ENCODE measurements around the gene MYBPHL.
"Not testable (repeated sequence)": the region's sequence is repeated elsewhere in the genome, so short reads cannot be mapped to it uniquely, and the experiment has no call there.

The MYBPHL gene

GRCh38 chr1:109298666-109299557 is 7.9 kb downstream of the MYBPHL start:
- ATAC-seq (replicated peaks) (peak in 1 of 2 donors; percentile 42), DNase-seq (no peak)
- Mint-ChIP-seq H3K9me3 (no peaks in the 10 kb centered on the region), H3K36me3 (peaks cover 0 to 2% of the 10 kb centered on the region in 2 donors), H3K4me3 (no peak overlapping the region), H3K27ac (no peak overlapping the region), H3K27me3 (peaks cover 20 to 21% of the 10 kb centered on the region in 2 donors), H3K4me1 (peaks cover 23 to 33% of the 10 kb centered on the region in 2 donors)

- peaks cover 20 to 21% of the 10 kb centered on the region in 2 donors for H3K27me3 Mint-ChIP-seq
Observed at GRCh38 chr1:109296782-109297181, 10.0 kb downstream of the MYBPHL start.

GRCh38 chr1:109295712-109296415 is 10.9 kb downstream of the MYBPHL start:
- DNase-seq, result no peak
- no peak overlapping the region for H3K27ac Mint-ChIP-seq
- H3K27me3 Mint-ChIP-seq, result peaks cover 20 to 21% of the 10 kb centered on the region in 2 donors
- ATAC-seq (replicated peaks), result no peak
- H3K36me3 Mint-ChIP-seq, result peaks cover 0 to 2% of the 10 kb centered on the region in 2 donors
- H3K4me3 Mint-ChIP-seq, result no peak overlapping the region
- peaks cover 26 to 39% of the 10 kb centered on the region in 2 donors for H3K4me1 Mint-ChIP-seq
- H3K9me3 Mint-ChIP-seq, result no peaks in the 10 kb centered on the region

More at GRCh38 chr1:109296782-109297181, 10.0 kb downstream of the MYBPHL start:
- Mint-ChIP-seq H3K4me1 (peaks cover 23 to 36% of the 10 kb centered on the region in 2 donors), H3K4me3 (no peak overlapping the region), H3K36me3 (peaks cover 0 to 2% of the 10 kb centered on the region in 2 donors), H3K9me3 (no peaks in the 10 kb centered on the region), H3K27ac (peak overlapping the region; percentile 37)
- no peak for DNase-seq
- no peak for ATAC-seq (replicated peaks)

- Mint-ChIP-seq H3K36me3 (peaks cover 0 to 2% of the 10 kb centered on the region in 2 donors), H3K9me3 (no peaks in the 10 kb centered on the region), H3K4me1 (peaks cover 22 to 34% of the 10 kb centered on the region in 2 donors), H3K27ac (no peak overlapping the region), H3K4me3 (no peak overlapping the region), H3K27me3 (peaks cover 10 to 16% of the 10 kb centered on the region in 2 donors)
- DNase-seq (no peak), ATAC-seq (replicated peaks) (peak; percentile 63 to 75)
Observed at GRCh38 chr1:109294481-109294880, 12.3 kb downstream of the MYBPHL start.

GRCh38 chr1:109293026-109293425 is 13.8 kb downstream of the MYBPHL start:
- ATAC-seq (replicated peaks) (no peak), DNase-seq (no peak)
- Mint-ChIP-seq H3K4me3 (no peak overlapping the region), H3K27ac (no peak overlapping the region), H3K4me1 (peaks cover 20 to 29% of the 10 kb centered on the region in 2 donors), H3K9me3 (no peaks in the 10 kb centered on the region), H3K27me3 (peaks cover 0 to 2% of the 10 kb centered on the region in 2 donors), H3K36me3 (no peaks in the 10 kb centered on the region)

- H3K27ac Mint-ChIP-seq, result no peak overlapping the region
- H3K36me3 Mint-ChIP-seq, result no peaks in the 10 kb centered on the region
- no peaks in the 10 kb centered on the region for H3K27me3 Mint-ChIP-seq
- no peaks in the 10 kb centered on the region for H3K9me3 Mint-ChIP-seq
- ATAC-seq (replicated peaks) (no peak), DNase-seq (no peak)
- no peak overlapping the region for H3K4me3 Mint-ChIP-seq
- peaks cover 20 to 29% of the 10 kb centered on the region in 2 donors for H3K4me1 Mint-ChIP-seq
Observed at GRCh38 chr1:109292364-109292763, 14.4 kb downstream of the MYBPHL start.

GRCh38 chr1:109290998-109291397 is 15.8 kb downstream of the MYBPHL start:
- Mint-ChIP-seq H3K4me1 (peaks cover 18 to 29% of the 10 kb centered on the region in 2 donors), H3K9me3 (no peaks in the 10 kb centered on the region), H3K36me3 (no peaks in the 10 kb centered on the region), H3K27me3 (no peaks in the 10 kb centered on the region), H3K4me3 (no peak overlapping the region), H3K27ac (no peak overlapping the region)
- ATAC-seq (replicated peaks), result peak; percentile 68 to 69
- DNase-seq, result no peak

- Mint-ChIP-seq H3K27me3 (no peaks in the 10 kb centered on the region), H3K36me3 (no peaks in the 10 kb centered on the region), H3K27ac (no peak overlapping the region), H3K4me3 (no peak overlapping the region), H3K4me1 (peaks cover 13 to 21% of the 10 kb centered on the region in 2 donors), H3K9me3 (no peaks in the 10 kb centered on the region)
- DNase-seq, result no peak
- no peak for ATAC-seq (replicated peaks)
Observed at GRCh38 chr1:109290137-109290536, 16.7 kb downstream of the MYBPHL start.

GRCh38 chr1:109286762-109287161 is 20.0 kb downstream of the MYBPHL start:
- not testable (repeated sequence) for H3K9me3 Mint-ChIP-seq; DNase-seq; ATAC-seq (replicated peaks); H3K27ac Mint-ChIP-seq; H3K4me3 Mint-ChIP-seq; H3K27me3 Mint-ChIP-seq; H3K36me3 Mint-ChIP-seq
- H3K4me1 Mint-ChIP-seq, result peaks cover 6 to 26% of the 10 kb centered on the region in 2 donors

- peaks cover 4 to 5% of the 10 kb centered on the region in 2 donors for H3K27me3 Mint-ChIP-seq
- H3K36me3 Mint-ChIP-seq, result no peaks in the 10 kb centered on the region
- no peaks in the 10 kb centered on the region for H3K9me3 Mint-ChIP-seq
- H3K4me3 Mint-ChIP-seq, result peak overlapping the region; percentile 84 to 98
- ATAC-seq (replicated peaks) (no peak), DNase-seq (no peak)
- H3K27ac Mint-ChIP-seq, result no peak overlapping the region
- peaks cover 3 to 25% of the 10 kb centered on the region in 2 donors for H3K4me1 Mint-ChIP-seq
Observed at GRCh38 chr1:109283748-109284600, 22.8 kb downstream of the MYBPHL start.

GRCh38 chr1:109282952-109283747 is 23.7 kb downstream of the MYBPHL start, which contains the start of gene PSRC1:
Gene PSRC1, minus strand, starts transcription at chr1:109283145.
- Mint-ChIP-seq H3K27me3 (peaks cover 4 to 5% of the 10 kb centered on the region in 2 donors), H3K4me3 (peak within 1 kb of the TSS; percentile 84 to 98), H3K27ac (peak within 1 kb of the TSS; percentile 93), H3K36me3 (no peaks in the 10 kb centered on the region), H3K4me1 (peaks cover 3 to 25% of the 10 kb centered on the region in 2 donors), H3K9me3 (no peaks in the 10 kb centered on the region)
- peak; percentile 95 to 97 for ATAC-seq (replicated peaks)
- peak; percentile 81 for DNase-seq

GRCh38 chr1:109282497-109282951 is 24.3 kb downstream of the MYBPHL start:
- H3K4me1 Mint-ChIP-seq, result peaks cover 3 to 25% of the 10 kb centered on the region in 2 donors
- no peaks in the 10 kb centered on the region for H3K36me3 Mint-ChIP-seq
- no peak for ATAC-seq (replicated peaks)
- DNase-seq, result no peak
- peak overlapping the region; percentile 84 to 98 for H3K4me3 Mint-ChIP-seq
- no peaks in the 10 kb centered on the region for H3K9me3 Mint-ChIP-seq
- H3K27ac Mint-ChIP-seq, result no peak overlapping the region
- H3K27me3 Mint-ChIP-seq, result peaks cover 4 to 5% of the 10 kb centered on the region in 2 donors
